ENCODE results near the gene PCSK2. TPM values are rescaled to one million over a fixed set of nuclear protein-coding genes. Genes with fewer than 3 reads are reported as not detected.

PCSK2 gene, protein sequence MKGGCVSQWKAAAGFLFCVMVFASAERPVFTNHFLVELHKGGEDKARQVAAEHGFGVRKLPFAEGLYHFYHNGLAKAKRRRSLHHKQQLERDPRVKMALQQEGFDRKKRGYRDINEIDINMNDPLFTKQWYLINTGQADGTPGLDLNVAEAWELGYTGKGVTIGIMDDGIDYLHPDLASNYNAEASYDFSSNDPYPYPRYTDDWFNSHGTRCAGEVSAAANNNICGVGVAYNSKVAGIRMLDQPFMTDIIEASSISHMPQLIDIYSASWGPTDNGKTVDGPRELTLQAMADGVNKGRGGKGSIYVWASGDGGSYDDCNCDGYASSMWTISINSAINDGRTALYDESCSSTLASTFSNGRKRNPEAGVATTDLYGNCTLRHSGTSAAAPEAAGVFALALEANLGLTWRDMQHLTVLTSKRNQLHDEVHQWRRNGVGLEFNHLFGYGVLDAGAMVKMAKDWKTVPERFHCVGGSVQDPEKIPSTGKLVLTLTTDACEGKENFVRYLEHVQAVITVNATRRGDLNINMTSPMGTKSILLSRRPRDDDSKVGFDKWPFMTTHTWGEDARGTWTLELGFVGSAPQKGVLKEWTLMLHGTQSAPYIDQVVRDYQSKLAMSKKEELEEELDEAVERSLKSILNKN
- not detected in 2 replicates for total RNA-seq

DNA sequence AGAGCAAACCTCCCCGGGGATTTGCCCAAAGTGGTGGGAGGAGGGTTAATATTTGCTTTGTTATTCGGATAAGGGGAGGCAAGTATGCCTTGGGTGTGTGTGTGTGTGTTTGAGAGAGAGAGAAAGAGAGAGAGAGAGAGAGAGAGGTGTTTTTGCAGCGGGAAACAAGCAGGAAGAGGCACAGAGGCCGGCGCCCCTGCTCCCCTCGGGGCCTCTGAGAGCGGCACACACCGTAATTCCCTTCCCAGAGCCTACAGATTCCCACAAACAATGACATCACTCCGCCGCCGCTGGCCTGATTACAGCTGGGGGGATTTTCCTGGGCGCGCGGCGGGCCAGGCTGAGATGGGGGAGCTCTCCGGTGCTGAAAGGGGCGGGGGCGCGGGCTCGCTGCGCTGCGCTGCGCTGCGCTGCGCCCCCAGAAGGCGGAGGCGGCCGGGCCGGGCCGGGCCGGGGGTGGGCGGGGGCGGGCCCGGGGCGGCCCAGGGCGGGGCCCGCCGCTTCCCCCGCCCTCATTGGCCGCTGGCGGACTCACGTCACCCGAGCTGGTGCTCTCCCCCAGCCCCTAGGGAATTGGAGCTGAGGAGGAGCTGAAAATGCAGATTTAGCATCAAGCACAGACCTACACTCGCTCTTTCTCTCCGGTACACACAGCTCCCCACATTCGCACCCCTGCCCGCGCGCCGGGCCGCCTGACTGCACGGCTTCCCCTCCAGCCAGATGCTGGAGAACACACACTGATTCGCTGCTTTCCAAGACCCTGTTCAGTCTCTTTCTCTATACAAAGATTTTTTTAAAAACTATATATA lies at the start of gene PCSK2:
PCSK2 (plus strand) TSS at position 631 of the 809 bp plus-strand sequence. CDS start 266 bp downstream, outside the sequence.

DNA sequence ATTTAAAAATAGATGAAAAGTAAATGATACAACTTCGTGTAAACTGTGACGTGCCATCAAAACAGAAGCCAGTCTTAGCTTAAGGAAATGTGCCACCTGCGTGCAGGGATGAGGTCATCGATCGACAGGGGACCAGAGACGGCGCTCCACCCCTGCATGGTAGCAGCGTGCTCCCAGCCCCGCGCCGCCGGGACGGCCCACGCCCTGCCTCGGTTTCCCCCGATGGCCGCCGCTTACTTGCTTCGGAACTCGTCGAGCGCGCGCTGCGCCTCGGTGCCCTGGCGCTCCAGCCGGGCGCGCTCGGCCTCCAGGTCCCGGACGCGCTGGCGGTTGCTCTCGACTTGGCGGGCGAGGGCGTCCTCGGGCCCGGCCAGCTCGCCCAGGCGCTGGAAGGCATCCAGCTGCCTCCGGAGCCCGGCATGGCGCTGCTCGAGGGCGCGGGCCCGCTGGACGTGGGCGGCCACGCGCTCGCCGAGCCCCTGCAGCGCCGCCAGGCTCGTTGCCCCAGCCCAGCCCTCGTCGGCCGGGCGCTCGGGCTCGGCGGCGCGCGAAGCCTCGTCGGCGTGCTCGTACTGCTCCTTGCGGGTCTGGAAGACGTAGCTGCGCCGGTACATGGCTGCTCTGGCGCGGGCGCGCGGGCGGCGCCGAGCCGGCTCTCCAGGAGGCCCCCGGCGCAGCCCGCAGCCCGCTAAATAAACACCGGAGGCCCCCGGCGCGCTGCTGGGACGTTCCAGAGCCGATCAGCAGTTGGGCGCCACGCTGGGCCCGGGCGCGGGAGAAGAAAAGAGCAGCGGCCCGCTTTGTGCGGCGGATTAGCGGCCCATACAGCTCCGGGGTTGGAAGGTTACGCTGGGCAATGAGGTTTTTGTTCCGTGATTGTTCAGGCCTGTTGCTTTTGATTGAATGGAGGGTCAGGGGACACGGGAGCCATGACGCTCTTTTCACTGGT lies 304.1 kb downstream of the PCSK2 start, which contains the start of gene BFSP1:
BFSP1 (minus strand) TSS at position 664 of the 949 bp plus-strand sequence; CDS start at position 614, 50 bp downstream.

